K562 (cell line): ENCODE results near the gene RCL1. TPM values are rescaled to one million over a fixed set of nuclear protein-coding genes. Genes with fewer than 3 reads are reported as not detected.

Source experiments
- ATAC-seq: fragments of 200-7000 bp; cut with Tn5 transposase; 3 replicates; pipeline ENCODE4 v1.9.1; 2020; ENCODE audit warnings: moderate library complexity
- BruUV-seq: library from RNA; stranded (reverse); fragments of 400-500 nt; replicated peaks from 2 replicates; lab custom pipeline; 2021; lab: Mats Ljungman, UMichigan
- CTCF ChIA-PET: fragments of 300-600 bp; formaldehyde crosslinking; extraction: SDS; loops from one replicate; lab custom pipeline; 2021; ENCODE audit warnings: low intra/inter-chr PET ratio; lab: Yijun Ruan, JAX
- POLR2A ChIA-PET: fragments of 300-600, 350-650 bp; sonication (Branson Sonifier 250); formaldehyde crosslinking; extraction: SDS; loops from one replicate; lab custom pipeline; 2021; ENCODE audit warnings: antibody characterized with exemption, inconsistent platforms; lab: Yijun Ruan, JAX
- DNase-seq, 4 experiments: peaks; one replicate each; pipeline versions ENCODE4 v3.0.0 to v3.0.0-alpha.2; 2011 to 2018; ENCODE audit warnings: low spot score in 3 of 4, mixed read lengths in 3 of 4; ENCODE audit errors: extremely low read depth in 1 of 4
- FAIRE-seq: peaks from 2 replicates; lab custom pipeline; 2011; peaks lifted over from hg19 to GRCh38; lab: Jason Lieb, UNC
- H2AFZ ChIP-seq: 2 replicates; pipeline ENCODE4 v1.6.0; 2011; ENCODE audit warnings: low read depth, low read length, control low read depth, inconsistent platforms
- H3K27ac ChIP-seq: fragments of 200-600 bp; 3 replicates; pipeline ENCODE4 v1.8.0; 2011; ENCODE audit warnings: low read depth, mild to moderate bottlenecking, control low read depth, inconsistent platforms, low read length, moderate library complexity, mixed read lengths; ENCODE audit errors: extremely low read depth
- H3K27me3 ChIP-seq, 2 experiments: fragments of 300-600 bp in 1 of 2; 2 replicates in 1 of 2; 3 replicates in 1 of 2; pipeline versions ENCODE4 v1.6.0 to v1.8.0; 2011; ENCODE audit warnings: inconsistent platforms in 2 of 2, low read length in 2 of 2, mild to moderate bottlenecking in 1 of 2, mixed read lengths in 1 of 2, moderate library complexity in 1 of 2; ENCODE audit not compliant: control insufficient read depth in 2 of 2, insufficient read depth in 2 of 2
- H3K36me3 ChIP-seq: fragments of 300-600 bp; 3 replicates; pipeline ENCODE4 v1.8.0; 2011; ENCODE audit warnings: mild to moderate bottlenecking, low read length, inconsistent platforms; ENCODE audit not compliant: control insufficient read depth, insufficient read depth
- H3K4me1 ChIP-seq, 2 experiments: fragments of 200-600 bp in 1 of 2; replicated peaks in 1 of 2; 2 replicates in 1 of 2; 3 replicates in 1 of 2; pipeline versions ENCODE4 v1.5.1 to v1.8.0; 2011; ENCODE audit warnings: inconsistent platforms in 2 of 2, low read length in 2 of 2, mild to moderate bottlenecking in 1 of 2, mixed read lengths in 1 of 2, moderate library complexity in 1 of 2; ENCODE audit not compliant: control insufficient read depth in 2 of 2, insufficient read depth in 2 of 2
- H3K4me2 ChIP-seq: 2 replicates; pipeline ENCODE4 v1.6.1; 2011; ENCODE audit warnings: low read length, control low read depth, inconsistent platforms, mixed read lengths; ENCODE audit not compliant: insufficient read depth
- H3K4me3 ChIP-seq: fragments of 200-600 bp; sonication (generic), shearing (Covaris generic); 2 replicates; pipeline ENCODE4 v1.5.1; 2016; ENCODE audit warnings: control low read depth, inconsistent platforms
- H3K79me2 ChIP-seq: fragments of 200-600 bp; 3 replicates; pipeline ENCODE4 v1.8.0; 2011; ENCODE audit warnings: low read length, inconsistent platforms; ENCODE audit not compliant: control insufficient read depth, insufficient read depth
- H3K9ac ChIP-seq, 2 experiments: 2 replicates each; pipeline versions ENCODE4 v1.6.0 to v1.6.1; 2011; ENCODE audit warnings: low read depth in 2 of 2, low read length in 2 of 2, control low read depth in 1 of 2, inconsistent platforms in 1 of 2, mild to moderate bottlenecking in 1 of 2, mixed read lengths in 1 of 2; ENCODE audit not compliant: insufficient read depth in 1 of 2
- H3K9me1 ChIP-seq: one replicate; pipeline ENCODE4 v1.6.0; 2011; ENCODE audit warnings: inconsistent platforms, mild to moderate bottlenecking, low read length, moderate library complexity; ENCODE audit not compliant: control insufficient read depth, insufficient read depth
- H3K9me3 ChIP-seq: replicated peaks from 2 replicates; pipeline ENCODE4 v1.5.1; 2011; ENCODE audit warnings: low read depth, low read length, inconsistent platforms; ENCODE audit not compliant: control insufficient read depth, insufficient read depth
- H4K20me1 ChIP-seq: replicated peaks from 2 replicates; pipeline ENCODE4 v1.6.1; 2011; ENCODE audit warnings: low read length, inconsistent platforms, mixed read lengths; ENCODE audit not compliant: control insufficient read depth, insufficient read depth
- CBX8 ChIP-seq: fragments of 200-600 bp; sonication (generic); IDR thresholded peaks from 2 replicates; pipeline ENCODE4 v1.6.1; 2012; ENCODE audit warnings: borderline replicate concordance, mixed run types, low read depth, mild to moderate bottlenecking, moderate library complexity, mixed read lengths, low read length, control low read depth, inconsistent platforms; ENCODE audit not compliant: poor library complexity, severe bottlenecking; ENCODE audit errors: extremely low read depth
- CEBPB ChIP-seq: fragments of 450-650 bp; IDR thresholded peaks from 2 replicates; pipeline ENCODE4 v1.6.1; 2016; ENCODE audit warnings: missing genetic modification characterization, missing compliant biosample characterization
- CREB1 ChIP-seq, 2 experiments: sonication (generic) in 1 of 2; formaldehyde crosslinking in 1 of 2; IDR thresholded peaks; 2 replicates each; pipeline versions ENCODE4 v1.6.1 to v1.8.0; 2012 to 2022; ENCODE audit warnings: inconsistent platforms in 1 of 2, mild to moderate bottlenecking in 1 of 2, missing genetic modification reagents in 1 of 2, moderate library complexity in 1 of 2
- ESRRA ChIP-seq: fragments of 450-650 bp; IDR thresholded peaks from 2 replicates; pipeline ENCODE4 v1.6.1; 2014; ENCODE audit warnings: low read depth, mild to moderate bottlenecking, moderate library complexity, borderline replicate concordance
- MYBL2 ChIP-seq, 2 experiments: fragments of 450-650 bp in 1 of 2; sonication (generic) in 1 of 2; formaldehyde crosslinking in 1 of 2; IDR thresholded peaks; 2 replicates each; pipeline versions ENCODE4 v1.6.1 to v1.8.1; 2017 to 2022; ENCODE audit warnings: borderline replicate concordance in 1 of 2, inconsistent platforms in 1 of 2, low read depth in 1 of 2, mild to moderate bottlenecking in 1 of 2, missing genetic modification reagents in 1 of 2, moderate library complexity in 1 of 2
- NONO ChIP-seq, 2 experiments: fragments of 200-400 bp in 1 of 2; fragments of 450-650 bp in 1 of 2; formaldehyde crosslinking in 1 of 2; IDR thresholded peaks; 2 replicates each; pipeline ENCODE4 v1.6.1; 2017; ENCODE audit warnings: low read depth in 2 of 2, mild to moderate bottlenecking in 2 of 2, moderate library complexity in 2 of 2, low read length in 1 of 2
- RBM14 ChIP-seq: fragments of 200-400 bp; formaldehyde crosslinking; IDR thresholded peaks from 2 replicates; pipeline ENCODE4 v1.6.1; 2018; ENCODE audit warnings: low read depth, mild to moderate bottlenecking, low read length, moderate library complexity, borderline replicate concordance; ENCODE audit not compliant: insufficient read depth
- RHOXF2B ChIP-seq: fragments of 250-450 bp; sonication (Bioruptor Pico); conservative IDR thresholded peaks from 2 replicates; pipeline ENCODE4 v1.5.1; 2021
- SIRT6 ChIP-seq: IDR thresholded peaks from one replicate; pipeline ENCODE4 v1.6.1; 2012; ENCODE audit warnings: low read depth, mild to moderate bottlenecking, control low read depth, inconsistent platforms, low read length, moderate library complexity
- SIX5 ChIP-seq, 2 experiments: IDR thresholded peaks; 2 replicates each; pipeline ENCODE4 v1.6.1; 2011; ENCODE audit warnings: low read length in 2 of 2, borderline replicate concordance in 1 of 2, low read depth in 1 of 2, mild to moderate bottlenecking in 1 of 2, moderate library complexity in 1 of 2; ENCODE audit not compliant: insufficient read depth in 1 of 2
- SRSF7 ChIP-seq: fragments of 200-400 bp; formaldehyde crosslinking; optimal IDR thresholded peaks from 2 replicates; pipeline ENCODE3; 2017; ENCODE audit warnings: mild to moderate bottlenecking, low read depth, low read length
- TEAD4 ChIP-seq, 2 experiments: sonication (generic) in 1 of 2; formaldehyde crosslinking in 1 of 2; IDR thresholded peaks; 2 replicates each; pipeline versions ENCODE4 v1.6.1 to v1.8.0; 2012 to 2022; ENCODE audit warnings: borderline replicate concordance in 1 of 2, inconsistent platforms in 1 of 2, low read length in 1 of 2, mild to moderate bottlenecking in 1 of 2, missing genetic modification reagents in 1 of 2
- YBX1 ChIP-seq: fragments of 450-650 bp; IDR thresholded peaks from 2 replicates; pipeline ENCODE4 v1.7.1; 2016; ENCODE audit warnings: mild to moderate bottlenecking
- ZKSCAN8 ChIP-seq: fragments of 200-800 bp; sonication (Bioruptor generic); IDR thresholded peaks from 2 replicates; pipeline ENCODE4 v1.6.1; 2016; ENCODE audit warnings: missing genetic modification characterization, missing compliant biosample characterization
- WGBS: fragments of 100-300 bp; shearing (Covaris generic); methylation state at CpG from one replicate; pipeline ENCODE4 v1.1.6; 2016; ENCODE audit warnings: low coverage, mixed read lengths; ENCODE audit not compliant: insufficient coverage; ENCODE audit errors: missing lambda C conversion rate; 5-methylcytosine and 5-hydroxymethylcytosine counted together
- in situ Hi-C: fragments of 300-500 bp; cut with MboI; formaldehyde crosslinking; loops from 4 replicates; pipeline ENCODE4 v1.15.0; 2018; ENCODE audit warnings: inconsistent platforms, mixed read lengths
- intact Hi-C: fragments of 100-400 bp; cut with micrococcal nuclease; formaldehyde crosslinking; loops from 2 replicates; pipeline ENCODE4 v1.14.2; 2022
- polyA plus RNA-seq, 8 experiments: library from polyadenylated mRNA; depleted of rRNA in 4 of 8; stranded (reverse) in 5 of 8; unstranded in 3 of 8; fragments of >200 nt; fragmentation: Nextera tagmentation in 2 of 8; fragmentation: Illumina TruSeq in 1 of 8; extraction: Ambion mirVana in 2 of 8; extraction: Trizol in 1 of 8; gene quantifications; 2 replicates each; pipeline versions ENCODE4 v1.2.1 to v1.2.3, GENCODE V29; 2011 to 2014; ENCODE audit warnings: inconsistent platforms in 1 of 8, missing spikeins in 1 of 8
- total RNA-seq, 7 experiments: library from RNA; depleted of rRNA in 6 of 7; stranded (reverse); fragments of >200 nt in 6 of 7; fragmentation: Illumina TruSeq in 2 of 7; extraction: Trizol in 2 of 7; gene quantifications; 2 replicates each; pipeline versions ENCODE4 v1.2.1 to v1.2.3, GENCODE V29; 2011 to 2021; ENCODE audit warnings: low replicate concordance in 1 of 7
- TF ChIP-seq, protein P1 (sequence below): sonication (generic); formaldehyde crosslinking; IDR thresholded peaks from 2 replicates; pipeline ENCODE4 v1.8.0; 2022; ENCODE audit warnings: mild to moderate bottlenecking, missing genetic modification reagents

Gene RCL1
- total and polyA plus RNA-seq, 9 of the 15 experiments (the other 6 are each of a cell fraction or from before 2014, with no cell fraction given): 24.0 to 67.7 (median 38.6) TPM

DNA sequence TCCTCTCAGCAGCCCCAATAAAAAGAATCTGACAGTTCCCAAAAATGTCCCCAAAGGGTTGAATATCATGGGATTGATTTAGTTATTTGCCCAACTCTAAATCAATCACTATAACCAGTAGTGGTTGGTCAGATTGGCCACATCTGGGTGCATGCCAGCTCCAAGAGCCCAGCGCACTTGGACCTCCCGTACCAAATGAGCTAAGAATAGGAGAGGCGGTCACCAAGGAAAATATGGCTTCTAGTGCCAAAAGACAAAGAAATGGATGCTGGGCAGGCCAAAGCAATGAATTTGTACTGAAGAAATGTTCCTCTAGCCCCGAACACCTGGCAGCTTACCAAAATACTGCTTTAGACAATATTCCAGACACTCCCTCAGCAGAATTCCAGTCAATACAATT is 80.3 kb downstream of the RCL1 start:
- WGBS: 95% methylated on average over 4 of the region's 4 CpGs
- Histone ChIP-seq H3K36me3 (peaks cover 22% of the 10 kb centered on the region; the same call in 2 of the 3 replicates), H3K9me1 (no peaks in the 10 kb centered on the region), H3K4me1 (peaks cover 2 to 10% of the 10 kb centered on the region in 2 experiments; a peak in 2 of 5 replicates), H3K4me3 (no peak overlapping the region), H3K9me3 (no peaks in the 10 kb centered on the region), H3K79me2 (peaks cover 10% of the 10 kb centered on the region; the same call in 2 of the 3 replicates), H2AFZ (no peak overlapping the region), H3K9ac (no peak overlapping the region), H3K27me3 (no peaks in the 10 kb centered on the region), H3K4me2 (no peak overlapping the region), H3K27ac (no peak overlapping the region), H4K20me1 (no peaks in the 10 kb centered on the region)
- FAIRE-seq: no peak
- DNase-seq: no peak
- CTCF ChIA-PET: no interaction called here
- in situ Hi-C loops: no loop called here
- TF ChIP-seq YBX1 (no peak), SIX5 (IDR thresholded peaks at IDR 0.05; ENCODE audit: borderline replicate concordance in 1 of 2, insufficient read depth in 1 of 2, low read depth in 1 of 2, low read length in 2 of 2) (no peak), CREB1 (IDR thresholded peaks at IDR 0.05) (no peak), CREB1 (CRISPR knock-in tag; IDR thresholded peaks at IDR 0.05) (no peak), MYBL2 (IDR thresholded peaks at IDR 0.05; ENCODE audit: low read depth) (no peak), MYBL2 (CRISPR knock-in tag; IDR thresholded peaks at IDR 0.05; ENCODE audit: borderline replicate concordance) (no peak), CBX8 (no peak), ESRRA (no peak), SIRT6 (no peak), NONO (IDR thresholded peaks at IDR 0.05; ENCODE audit: low read depth in 2 of 2, low read length in 1 of 2) (no peak), RBM14 (no peak), CEBPB (no peak), SRSF7 (no peak), TEAD4 (IDR thresholded peaks at IDR 0.05; ENCODE audit: low read length) (no peak), TEAD4 (CRISPR knock-in tag; IDR thresholded peaks at IDR 0.05; ENCODE audit: borderline replicate concordance) (no peak), RHOXF2B (no peak), ZKSCAN8 (no peak)
- TF ChIP-seq, protein P1, sequence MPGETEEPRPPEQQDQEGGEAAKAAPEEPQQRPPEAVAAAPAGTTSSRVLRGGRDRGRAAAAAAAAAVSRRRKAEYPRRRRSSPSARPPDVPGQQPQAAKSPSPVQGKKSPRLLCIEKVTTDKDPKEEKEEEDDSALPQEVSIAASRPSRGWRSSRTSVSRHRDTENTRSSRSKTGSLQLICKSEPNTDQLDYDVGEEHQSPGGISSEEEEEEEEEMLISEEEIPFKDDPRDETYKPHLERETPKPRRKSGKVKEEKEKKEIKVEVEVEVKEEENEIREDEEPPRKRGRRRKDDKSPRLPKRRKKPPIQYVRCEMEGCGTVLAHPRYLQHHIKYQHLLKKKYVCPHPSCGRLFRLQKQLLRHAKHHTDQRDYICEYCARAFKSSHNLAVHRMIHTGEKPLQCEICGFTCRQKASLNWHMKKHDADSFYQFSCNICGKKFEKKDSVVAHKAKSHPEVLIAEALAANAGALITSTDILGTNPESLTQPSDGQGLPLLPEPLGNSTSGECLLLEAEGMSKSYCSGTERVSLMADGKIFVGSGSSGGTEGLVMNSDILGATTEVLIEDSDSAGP (CRISPR knock-in tag): no peak
- no peak for ATAC-seq
- intact Hi-C loops: no loop called here
- POLR2A ChIA-PET: interaction anchor here (1.3 kb wide), 1 partner anchor 8 kb away, joined by 4 read pairs; no protein-coding TSS in a partner anchor
- BruUV-seq: no TSS peak
